GM21447 (cell line): Measurements from ENCODE around the gene KRTAP5-7.
"Not testable (repeated sequence)": the region's sequence is repeated elsewhere in the genome, so short reads cannot be mapped to it uniquely, and the experiment has no call there.

Experiments used
- ATAC-seq: cut with Tn5 transposase; IDR thresholded peaks from one replicate; pipeline ENCODE4 v1.9.1; 2021; ENCODE audit not compliant: unreplicated experiment

The KRTAP5-7 gene

DNA sequence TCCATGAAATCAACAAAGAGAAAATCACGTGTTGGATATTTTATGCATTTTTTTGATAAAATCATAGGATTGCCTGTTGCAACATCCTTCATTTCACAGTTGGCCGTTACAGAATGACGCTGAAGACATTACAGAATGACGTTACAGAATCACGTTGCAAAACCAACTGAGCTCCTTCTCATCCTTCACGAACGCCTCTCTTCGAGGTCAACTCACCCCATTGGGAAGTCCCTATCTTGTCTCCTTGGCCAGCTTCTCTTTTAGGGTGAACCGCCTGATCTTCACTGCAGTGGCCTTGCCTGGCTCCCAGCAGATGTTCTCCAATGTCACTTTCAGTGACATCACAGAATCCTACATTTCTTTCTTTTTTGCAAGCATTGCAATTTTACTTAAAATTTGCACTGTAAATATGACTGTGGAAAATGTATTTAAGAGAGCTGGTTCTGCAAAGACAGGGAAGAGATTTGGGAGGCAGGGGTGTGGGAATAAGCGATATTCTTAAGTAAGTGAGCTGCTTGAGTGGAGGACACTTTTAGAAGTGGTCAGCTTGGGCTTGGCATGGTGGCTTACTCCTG, 5.1 kb downstream of the KRTAP5-7 start:
- no peak for ATAC-seq

DNA sequence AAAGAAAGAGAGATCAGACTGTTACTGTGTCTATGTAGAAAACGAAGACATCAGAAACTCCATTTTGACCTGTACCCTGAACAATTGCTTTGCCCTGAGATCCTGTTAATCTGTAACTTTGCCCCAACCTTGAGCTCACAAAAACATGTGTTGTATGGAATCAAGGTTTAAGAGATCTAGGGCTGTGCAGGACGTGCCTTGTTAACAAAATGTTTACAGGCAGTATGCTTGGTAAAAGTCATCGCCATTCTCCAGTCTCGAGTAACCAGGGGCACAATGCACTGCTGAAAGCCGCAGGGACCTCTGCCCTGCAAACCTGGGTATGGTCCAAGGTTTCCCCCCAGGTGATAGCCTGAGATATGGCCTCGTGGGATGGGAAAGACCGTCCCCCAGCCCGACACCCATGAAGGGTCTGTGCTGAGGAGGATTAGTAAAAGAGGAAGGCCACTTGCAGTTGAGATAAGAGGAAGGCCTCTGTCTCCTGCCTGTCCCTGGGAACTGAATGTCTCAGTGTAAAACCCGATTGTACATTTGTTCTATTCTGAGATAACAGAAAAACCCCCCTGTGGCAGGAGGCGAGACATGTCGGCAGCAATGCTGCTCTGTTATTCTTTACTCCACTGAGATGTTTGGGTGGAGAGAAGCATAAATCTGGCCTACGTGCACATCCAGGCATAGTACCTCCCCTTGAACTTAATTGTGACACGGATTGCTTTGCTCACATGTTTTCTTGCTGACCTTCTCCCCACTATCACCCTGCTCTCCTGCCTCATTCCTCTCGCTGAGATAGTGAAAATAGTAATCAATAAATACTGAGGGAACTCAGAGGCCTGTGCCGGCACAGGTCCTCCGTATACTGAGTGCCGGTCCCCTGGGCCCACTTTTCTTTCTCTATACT, 7.9 kb downstream of the KRTAP5-7 start:
- ATAC-seq = not testable (repeated sequence)

DNA sequence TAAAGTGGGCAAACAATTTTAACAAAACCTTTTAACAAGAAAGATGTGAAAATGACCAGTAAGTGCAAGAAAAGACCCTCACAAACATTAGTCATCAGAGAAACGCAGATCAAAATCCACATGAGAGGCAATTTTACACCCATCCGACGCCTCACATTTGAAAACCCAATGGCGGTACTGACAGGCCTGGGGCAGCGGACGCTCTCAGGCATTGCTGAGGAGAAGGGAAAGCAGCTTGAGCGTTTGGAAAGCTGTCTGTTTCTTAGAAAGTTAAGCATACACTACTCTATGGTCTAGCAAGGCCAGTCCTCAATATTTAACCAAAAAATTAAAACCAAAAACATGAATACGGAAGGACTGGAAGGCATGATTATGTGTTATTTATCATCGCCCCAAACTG, 8.8 kb downstream of the KRTAP5-7 start:
- ATAC-seq = no peak

DNA sequence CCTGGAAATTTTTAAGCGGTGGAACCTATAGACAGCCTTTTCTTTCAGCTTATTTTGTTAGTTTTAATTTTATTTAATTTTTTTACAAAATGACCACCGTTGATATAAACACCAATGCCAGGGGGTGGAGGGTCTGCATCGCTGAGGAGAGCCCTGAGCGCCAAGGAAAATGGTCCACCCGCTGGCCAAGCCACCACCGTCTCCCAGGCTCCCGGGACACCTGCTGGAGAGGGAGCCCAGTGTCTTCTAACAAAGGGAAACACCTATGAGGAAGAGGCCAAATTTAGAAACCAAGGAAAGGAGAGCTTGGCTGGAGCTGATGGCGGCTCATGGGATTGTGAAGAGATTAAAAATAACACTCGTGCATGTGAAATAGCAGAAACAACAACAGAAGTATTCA, 10.5 kb downstream of the KRTAP5-7 start:
- ATAC-seq = no peak

DNA sequence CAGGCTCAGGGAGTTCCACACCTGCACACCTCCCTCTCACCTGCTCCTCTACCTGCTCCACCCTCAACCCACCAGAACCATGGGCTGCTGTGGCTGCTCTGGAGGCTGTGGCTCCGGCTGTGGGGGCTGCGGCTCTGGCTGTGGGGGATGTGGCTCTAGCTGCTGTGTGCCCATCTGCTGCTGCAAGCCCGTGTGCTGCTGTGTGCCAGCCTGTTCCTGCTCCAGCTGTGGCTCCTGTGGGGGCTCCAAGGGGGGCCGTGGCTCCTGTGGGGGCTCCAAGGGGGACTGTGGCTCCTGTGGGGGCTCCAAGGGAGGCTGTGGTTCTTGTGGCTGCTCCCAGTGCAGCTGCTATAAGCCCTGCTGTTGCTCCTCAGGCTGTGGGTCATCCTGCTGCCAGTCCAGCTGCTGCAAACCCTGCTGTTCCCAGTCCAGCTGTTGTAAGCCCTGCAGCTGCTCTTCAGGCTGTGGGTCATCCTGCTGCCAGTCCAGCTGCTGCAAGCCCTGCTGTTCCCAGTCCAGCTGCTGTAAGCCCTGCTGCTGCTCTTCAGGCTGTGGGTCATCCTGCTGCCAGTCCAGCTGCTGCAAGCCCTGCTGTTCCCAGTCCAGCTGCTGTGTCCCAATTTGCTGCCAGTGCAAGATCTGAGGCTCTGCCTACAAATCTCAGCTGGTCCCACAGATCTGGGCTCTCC, 11.1 kb downstream of the KRTAP5-7 start, which contains the start of gene KRTAP5-8:
TSS of gene KRTAP5-8 (plus strand) at position 49 of the 689 bp plus-strand sequence. CDS start at position 80, 31 bp downstream.
- ATAC-seq = not testable (repeated sequence)

DNA sequence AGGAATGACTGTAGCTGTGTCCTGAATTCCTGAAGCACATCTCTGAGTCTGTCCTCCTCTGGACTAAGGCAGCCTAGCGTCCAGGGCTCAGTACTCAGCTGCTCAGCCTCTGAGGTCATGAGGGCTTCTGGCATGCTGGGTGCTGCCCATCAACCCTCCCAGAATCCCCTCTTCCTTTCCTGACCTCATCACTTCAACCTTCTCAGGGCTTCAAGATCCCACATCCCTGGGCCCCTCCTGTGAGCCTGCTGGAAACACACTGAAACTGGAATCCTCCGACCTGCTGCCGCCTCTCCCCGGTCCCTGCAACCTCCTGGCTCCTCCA, 11.6 kb downstream of the KRTAP5-7 start:
- ATAC-seq = no peak

DNA sequence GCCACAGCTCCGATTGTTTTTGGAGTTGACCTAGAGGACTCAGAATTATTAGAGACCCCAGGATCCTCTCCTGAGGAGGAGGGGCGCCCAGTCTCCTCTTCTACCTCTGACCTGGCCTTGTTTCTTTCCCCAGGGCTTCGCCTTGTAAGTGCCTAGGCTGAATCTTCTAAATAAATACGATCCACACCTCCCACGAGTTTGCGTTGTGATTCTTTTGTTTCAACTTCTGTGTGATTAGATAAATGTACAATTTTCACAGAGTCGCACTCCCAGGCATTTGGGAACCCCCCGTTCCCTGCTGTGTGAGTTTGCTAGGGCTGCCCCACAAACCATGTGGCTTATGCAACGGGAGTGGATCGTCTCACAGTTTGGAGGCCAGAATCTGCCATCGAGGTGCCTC, 11.9 kb downstream of the KRTAP5-7 start:
- ATAC-seq = no peak

DNA sequence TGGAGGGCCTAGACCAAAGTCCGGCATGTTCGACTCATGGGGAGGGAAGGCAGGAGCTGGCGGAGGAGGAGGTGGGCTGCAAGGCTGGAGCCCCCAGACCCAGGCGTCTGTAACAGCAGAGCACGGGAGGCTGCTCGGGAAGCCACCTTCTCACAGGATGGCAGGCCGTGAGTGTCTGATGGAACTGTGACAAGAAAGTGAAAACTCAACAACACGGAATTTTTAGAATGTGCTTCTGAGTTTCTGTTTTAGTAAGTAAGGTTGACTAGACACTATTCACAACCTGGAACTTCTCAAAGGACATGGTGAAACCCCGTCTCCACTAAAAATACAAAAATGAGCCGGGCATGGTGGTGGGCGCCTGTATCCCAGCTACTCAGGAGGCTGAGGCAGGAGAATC, 12.9 kb downstream of the KRTAP5-7 start:
- ATAC-seq = not testable (repeated sequence)

DNA sequence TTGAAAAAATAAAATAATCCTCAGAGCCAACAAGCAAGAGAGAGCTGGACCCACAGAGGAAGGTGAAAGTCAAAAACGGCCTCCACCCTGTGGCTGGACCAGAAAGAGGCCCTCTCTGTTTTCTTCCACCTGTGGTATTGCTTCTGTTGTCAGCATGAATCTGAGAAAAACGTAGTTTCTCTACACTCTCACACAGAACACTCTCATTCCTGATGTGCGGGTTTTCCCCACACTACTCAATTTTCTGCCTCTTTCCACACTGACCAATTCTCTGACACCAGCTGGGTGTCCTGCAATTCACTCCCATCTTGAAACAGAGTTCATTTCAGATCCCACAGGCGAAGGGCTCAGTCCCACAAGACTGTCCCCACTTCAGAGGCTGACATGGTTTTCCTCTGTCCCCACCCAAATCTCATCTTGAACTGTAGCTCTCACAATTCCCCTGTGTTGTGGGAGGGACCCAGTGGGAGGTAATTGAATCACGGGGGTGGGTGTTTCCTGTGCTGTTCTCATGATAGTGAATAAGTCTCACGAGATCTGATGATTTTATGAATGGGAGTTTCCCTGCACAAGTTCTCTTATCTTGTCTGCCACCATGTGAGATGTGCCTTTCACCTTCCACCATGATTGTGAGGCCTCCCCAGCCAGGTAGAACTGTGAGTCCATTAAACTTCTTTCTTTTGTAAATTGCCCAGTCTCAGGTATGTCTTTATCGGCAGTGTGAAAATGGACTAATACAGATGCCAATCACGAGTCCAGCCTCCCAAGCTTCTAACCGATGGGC, 13.6 kb downstream of the KRTAP5-7 start:
- not testable (repeated sequence) for ATAC-seq

DNA sequence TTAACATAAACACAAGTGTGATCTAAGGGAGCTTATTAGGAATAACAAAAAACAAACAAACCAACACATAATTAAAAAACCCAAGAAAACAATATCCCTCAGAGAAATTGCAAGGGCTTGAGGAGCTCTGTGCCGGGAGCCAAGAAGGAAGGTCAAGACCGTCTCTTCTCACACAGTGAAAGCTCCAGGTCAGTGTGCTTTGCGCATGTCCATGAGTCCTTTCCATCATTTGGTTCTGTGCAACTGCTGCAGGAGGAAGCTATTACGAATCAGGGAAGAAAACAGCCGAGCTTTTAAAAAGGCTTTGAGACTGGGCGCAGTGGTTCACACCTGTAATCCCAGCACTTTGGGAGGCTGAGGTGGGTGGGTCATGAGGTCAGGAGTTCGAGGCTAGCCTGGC, 15.3 kb downstream of the KRTAP5-7 start:
- ATAC-seq = no peak

DNA sequence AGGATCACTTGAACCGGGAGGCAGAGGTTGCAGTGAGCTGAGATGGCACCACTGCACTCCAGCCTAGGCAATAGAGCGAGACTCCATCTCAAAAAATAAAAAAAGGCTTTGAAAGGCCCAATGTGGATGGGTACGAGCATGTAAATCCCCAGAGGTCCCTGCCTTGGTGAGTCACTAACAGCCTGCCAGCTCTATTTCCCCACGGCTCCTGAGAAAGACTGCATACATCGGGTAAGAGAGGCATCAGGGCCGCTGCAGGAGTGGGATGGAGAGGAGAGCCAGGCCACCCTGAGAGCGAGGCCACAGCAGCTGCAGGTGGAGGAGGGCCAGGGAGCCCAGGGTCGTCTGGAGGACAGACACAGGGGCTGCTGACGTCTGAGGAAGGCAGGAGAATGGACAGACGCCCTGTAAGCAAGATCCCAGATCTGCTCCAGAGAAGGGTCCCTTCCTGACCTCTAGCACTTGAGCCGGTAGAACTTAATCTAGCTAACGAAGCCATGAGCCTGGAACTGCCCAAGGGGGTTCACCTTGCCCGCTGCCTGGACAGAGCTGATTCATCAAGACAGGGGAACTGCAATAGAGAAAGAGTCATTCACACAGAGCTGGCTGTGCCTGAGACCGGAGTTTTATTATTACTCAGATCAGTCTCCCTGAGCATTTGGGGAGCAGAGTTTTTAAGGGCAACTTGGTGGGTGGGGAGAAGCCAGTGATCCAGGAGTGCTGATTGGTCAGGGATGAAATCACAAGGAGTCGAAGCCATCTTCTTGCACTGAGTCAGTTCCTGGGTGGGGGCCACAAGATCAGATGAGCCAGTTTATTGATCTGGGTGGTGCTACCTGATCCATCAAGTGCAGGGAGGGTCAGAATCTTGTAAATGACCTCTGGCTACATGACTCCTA, 16.1 kb downstream of the KRTAP5-7 start:
- no peak for ATAC-seq

DNA sequence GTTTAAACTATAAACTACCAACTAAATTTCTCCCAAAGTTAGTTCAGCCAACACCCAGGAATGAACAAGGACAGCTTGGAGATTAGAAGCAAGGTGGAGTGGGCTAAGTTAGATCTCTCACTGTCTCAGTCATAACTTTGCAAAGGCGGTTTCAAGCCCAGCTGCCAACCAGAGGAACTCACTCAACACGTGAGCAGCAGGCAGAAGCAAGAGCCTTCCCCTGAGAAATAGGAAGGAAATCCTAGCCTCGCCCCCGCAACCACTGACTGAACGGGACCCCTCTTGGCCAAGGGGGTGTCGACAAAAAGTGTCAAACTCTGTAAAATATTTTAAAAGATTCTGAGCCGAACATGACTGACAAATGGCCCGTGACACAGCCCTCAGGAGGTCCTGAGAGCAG, 16.8 kb downstream of the KRTAP5-7 start:
- no peak for ATAC-seq

DNA sequence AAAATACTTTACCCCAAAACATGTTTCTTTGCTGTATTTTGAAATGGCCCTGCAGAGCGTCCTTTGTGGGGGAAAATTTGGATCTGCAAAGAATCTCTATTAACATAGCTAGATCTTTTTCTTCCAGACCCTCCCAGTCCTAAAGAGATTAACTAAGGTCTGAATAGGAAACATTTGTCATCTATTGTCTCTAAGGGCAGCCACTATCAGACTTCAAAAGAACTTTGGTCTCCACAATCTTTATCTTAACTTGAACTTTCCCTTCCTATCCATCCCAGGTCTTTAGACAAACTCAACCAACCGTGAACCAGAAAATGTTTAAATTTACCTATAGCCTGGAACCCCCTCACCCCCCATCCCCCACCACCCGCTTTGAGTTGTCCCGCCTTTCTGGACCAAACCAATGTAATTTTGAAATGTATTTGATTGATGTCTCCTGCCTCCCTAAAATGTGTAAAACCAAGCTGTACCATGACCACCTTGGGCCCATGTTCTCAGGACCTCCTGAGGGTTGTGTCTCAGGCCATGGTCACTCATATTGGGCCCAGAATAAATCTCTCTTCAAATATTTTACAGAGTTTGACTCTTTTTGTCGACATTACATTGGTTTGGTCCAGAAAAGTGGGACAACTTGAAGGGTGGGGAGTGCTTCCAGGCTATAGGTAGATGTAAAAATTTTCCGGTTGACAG, 17.6 kb downstream of the KRTAP5-7 start:
- ATAC-seq = no peak

DNA sequence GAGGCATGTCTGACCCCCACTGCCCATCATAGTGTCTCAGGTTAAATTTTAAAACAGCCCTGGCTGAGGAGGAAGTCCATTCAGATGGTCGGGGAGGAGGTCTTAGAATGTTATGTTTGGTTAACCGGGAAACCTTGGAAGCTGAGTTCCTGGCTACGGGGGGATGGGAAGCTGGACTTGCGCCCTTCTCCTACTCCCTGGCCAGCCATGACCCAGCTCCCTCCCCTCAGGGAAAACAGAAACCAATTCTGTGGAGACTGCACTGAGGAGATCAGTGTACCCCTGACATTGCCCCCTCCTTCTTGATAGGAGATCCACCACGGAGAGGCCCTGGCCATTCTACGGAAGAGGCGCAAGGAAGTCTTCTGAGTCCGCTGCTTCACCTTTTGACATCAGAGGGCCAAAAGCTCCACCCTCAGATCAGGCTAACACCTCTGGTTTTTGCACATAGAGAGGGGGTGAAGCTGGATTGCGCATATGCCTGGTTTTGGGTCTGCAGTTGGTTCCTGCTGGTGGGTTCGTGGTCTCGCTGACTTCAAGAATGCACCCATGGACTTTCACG, 18.4 kb downstream of the KRTAP5-7 start:
- ATAC-seq = no peak

DNA sequence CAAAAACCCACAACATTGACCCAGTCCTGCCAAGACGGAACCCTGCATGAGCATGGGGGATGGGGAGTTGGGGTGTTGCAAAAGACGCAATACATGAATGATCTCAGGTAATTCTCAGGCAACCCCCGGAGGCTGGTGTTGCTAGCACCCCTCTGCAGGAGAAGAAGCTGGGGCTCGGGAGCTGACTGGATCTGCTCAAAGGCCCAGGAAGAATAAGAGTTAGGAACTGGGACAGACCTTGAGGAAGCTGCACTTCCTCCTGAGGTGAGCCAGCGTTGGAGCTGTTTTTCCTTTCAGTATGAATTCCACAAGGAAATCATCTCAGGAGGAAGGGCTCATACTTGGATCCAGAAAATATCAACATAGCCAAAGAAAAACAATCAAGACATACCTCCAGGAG, 21.1 kb downstream of the KRTAP5-7 start, which contains the start of gene KRTAP5-9:
TSS of gene KRTAP5-9 (plus strand) at position 301 of the 400 bp plus-strand sequence. CDS start 238 bp downstream, outside the sequence.
- ATAC-seq = no peak

DNA sequence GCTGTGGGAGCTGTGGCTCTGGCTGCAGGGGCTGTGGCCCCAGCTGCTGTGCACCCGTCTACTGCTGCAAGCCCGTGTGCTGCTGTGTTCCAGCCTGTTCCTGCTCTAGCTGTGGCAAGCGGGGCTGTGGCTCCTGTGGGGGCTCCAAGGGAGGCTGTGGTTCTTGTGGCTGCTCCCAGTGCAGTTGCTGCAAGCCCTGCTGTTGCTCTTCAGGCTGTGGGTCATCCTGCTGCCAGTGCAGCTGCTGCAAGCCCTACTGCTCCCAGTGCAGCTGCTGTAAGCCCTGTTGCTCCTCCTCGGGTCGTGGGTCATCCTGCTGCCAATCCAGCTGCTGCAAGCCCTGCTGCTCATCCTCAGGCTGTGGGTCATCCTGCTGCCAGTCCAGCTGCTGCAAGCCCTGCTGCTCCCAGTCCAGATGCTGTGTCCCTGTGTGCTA, 21.7 kb downstream of the KRTAP5-7 start:
- ATAC-seq = no peak

DNA sequence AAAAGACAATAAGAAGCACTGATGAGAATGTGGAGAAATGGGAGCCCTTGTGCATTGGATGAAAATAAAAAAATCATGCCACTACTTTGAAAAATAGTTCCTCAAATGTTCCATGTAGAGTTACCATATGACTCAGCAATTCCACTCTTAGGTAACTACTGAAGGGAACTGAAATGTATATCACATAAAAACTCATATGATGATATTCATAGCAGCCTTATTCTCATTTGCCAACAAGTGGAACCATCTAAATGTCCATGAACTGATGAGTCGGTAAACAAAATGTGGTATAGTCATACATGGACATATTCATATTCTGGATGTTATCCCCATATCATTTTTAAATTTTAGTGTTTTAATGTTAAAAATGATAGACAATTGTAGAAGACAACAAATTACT, 24.6 kb downstream of the KRTAP5-7 start:
- ATAC-seq = no peak

DNA sequence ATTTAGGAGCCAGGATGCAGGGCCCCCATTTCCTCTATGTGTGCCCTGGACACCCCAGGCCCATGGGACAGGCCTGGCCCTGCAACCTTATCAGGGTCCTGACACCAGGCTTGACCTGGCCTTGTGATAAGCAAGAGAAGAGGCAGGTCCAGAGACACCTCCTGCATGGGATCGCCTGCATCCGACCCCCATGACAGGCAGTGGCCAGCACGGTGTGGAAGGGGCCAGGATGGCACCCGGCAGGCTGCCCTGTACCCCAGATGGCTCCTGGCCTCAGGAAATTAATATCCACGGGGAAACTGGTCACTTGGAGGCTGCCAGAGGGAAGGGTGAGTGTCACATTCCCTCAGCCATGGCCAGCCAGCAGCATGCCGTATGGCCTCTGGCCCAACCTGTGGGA, 27.9 kb downstream of the KRTAP5-7 start:
- ATAC-seq = no peak

DNA sequence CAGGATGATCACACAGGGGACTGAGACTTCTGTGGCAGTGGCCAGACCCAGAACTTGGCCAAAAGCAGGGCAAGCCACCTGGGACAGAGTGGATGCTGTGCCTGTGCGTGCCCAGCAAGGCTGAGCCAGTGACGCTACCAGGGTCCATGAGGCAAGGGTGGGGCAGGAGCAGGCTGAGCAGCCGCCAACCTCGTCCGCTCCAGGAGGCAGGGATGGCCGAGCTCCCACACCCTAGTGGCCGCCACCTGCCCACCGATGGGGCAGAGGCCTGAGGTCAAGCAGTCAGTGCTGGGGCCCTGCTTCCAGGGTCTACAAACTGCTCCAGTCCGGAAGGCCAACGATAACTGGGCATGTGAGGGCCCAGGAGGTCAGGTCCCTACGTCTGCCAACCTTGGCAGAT, 28.4 kb downstream of the KRTAP5-7 start:
- no peak for ATAC-seq
